GM21619 (cell line): ENCODE data around the gene DMD.
"Not testable (repeated sequence)": the region's sequence is repeated elsewhere in the genome, so short reads cannot be mapped to it uniquely, and the experiment has no call there.

Experiments
- ATAC-seq: cut with Tn5 transposase; IDR thresholded peaks from one replicate; pipeline ENCODE4 v1.9.1; 2021; ENCODE audit not compliant: unreplicated experiment

Gene DMD

DNA sequence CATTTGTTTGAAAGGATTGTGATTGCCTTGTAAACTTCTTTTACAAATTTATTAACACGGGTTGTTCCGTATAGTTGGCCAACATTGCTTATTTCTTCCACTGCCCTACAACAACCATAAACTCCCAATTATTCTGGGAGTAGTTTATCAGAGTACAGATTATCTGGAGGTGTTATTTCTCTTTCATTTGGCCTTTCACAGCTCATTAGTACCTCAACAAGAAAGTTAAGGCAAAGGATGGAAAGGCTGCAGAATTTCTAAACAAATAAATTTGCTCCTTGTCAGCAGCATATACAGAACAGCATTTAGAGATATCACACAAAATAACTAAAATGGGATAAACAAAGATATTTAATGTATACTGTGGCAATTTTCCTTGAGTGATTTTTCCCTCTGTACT, 548.8 kb downstream of the DMD start:
- no peak for ATAC-seq

DNA sequence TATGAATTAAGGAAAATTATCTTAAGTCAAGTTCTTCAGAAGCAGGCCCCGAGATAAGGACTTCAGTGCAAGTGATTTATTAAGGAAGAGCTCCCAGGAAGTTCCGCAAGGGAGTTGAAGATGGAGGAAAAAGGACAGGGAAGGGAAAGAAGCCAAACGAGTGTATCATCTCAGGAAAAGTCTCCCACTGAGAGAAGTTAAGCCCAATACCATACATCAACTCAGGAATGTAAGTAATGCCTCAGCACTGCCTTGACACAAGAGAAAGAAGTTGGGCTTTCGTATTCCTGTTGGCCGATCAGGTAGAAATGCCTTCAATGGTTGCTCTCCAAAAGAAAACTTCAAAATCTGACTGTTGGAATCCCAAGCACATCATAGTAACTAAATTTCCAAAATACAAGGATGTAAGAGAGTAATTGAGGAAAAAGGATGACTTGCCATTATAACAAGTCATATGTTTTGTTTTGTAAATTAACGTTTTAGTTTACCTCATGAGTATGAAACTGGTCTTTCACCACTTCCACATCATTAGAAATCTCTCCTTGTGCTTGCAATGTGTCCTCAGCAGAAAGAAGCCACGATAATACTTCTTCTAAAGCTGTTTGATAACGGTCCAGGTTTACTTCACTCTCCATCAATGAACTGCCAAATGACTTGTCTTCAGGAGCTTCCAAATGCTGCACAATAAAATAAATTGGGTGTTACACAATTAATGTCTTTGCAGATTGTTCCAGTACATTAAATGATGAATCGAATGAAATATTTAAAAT, 566.7 kb downstream of the DMD start:
- no peak for ATAC-seq

- ATAC-seq, result no peak
Measured at GRCh38 chrX:32642283-32642682, 569.1 kb downstream of the DMD start.

DNA sequence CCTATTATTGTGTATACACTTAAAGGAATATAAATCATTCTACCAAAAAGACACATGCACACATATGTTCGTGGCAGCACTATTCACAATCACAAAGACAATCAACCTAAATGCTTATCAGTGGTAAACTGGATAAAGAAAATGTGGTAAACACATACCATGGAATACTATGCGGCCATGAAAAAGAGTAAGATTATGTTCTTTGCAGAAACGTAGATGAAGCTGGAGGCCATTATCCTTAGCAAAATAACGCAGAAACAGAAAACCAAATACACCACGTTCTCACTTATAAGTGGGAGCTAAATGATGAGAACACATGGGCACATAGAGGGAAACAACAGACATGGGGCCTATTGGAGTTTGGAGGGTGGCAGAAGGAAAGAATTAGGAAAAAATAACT, 593.2 kb downstream of the DMD start:
- ATAC-seq, result no peak

GRCh38 chrX:32614707-32615106, 596.6 kb downstream of the DMD start:
- no peak for ATAC-seq

DNA sequence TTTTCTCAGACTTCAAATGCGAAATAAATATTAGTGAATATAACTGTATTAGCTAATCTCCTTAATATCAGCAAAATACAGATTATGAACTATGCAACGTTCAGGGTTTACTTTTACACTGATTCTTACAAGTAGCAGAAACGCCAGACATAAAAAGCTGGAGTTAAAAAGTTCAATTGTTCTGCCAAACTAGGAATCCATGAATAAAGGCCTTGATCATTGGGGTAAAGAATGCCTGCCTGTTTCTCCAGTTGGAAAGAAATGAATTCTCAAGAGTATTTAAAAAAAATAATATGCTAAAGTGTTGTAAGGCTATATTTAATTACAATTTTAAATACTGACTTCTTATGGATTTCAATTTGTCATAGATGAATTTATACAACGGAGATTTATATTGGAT, 612.2 kb downstream of the DMD start:
- no peak for ATAC-seq

DNA sequence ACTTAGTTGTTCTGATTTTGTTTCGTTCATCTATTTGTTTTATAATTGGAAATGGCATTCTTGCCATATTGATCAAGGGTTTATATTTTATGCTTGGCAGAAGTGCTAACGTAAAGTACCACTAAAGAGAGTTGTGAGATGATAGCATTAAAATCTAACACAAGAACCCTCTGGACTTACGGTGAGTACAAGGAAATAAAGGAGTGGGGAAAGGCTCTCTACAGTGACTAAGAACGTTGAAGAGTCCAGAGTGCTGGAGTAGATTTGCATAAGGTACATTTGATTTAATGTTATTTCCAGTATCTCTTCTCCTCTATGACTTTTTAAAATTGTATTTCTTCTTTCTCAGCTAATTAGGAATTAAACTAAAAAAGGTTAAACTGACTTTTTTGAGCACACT, 612.6 kb downstream of the DMD start:
- ATAC-seq, result no peak

- ATAC-seq, result no peak
Measured at GRCh38 chrX:32597777-32598176, 613.6 kb downstream of the DMD start.

DNA sequence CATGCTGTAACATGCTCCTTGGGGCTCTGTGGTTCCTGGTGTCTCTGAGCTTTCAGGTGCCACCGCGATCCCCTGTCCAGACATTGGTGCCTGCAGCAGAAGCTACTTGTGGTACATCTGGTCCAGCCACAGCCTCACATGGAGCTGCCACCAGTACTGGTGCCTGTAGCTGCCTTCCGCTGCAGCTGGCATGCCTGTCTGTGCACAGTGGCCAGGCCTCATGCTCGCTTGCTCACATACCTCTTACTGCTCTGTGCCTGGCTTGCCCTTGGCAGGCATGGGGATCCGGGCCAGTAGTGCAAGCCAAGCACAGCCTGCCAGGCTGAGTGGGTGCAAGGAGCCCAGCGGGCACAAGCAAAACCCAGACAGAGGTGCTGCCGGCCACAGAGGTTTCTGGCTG, 618.6 kb downstream of the DMD start:
- ATAC-seq, result no peak

DNA sequence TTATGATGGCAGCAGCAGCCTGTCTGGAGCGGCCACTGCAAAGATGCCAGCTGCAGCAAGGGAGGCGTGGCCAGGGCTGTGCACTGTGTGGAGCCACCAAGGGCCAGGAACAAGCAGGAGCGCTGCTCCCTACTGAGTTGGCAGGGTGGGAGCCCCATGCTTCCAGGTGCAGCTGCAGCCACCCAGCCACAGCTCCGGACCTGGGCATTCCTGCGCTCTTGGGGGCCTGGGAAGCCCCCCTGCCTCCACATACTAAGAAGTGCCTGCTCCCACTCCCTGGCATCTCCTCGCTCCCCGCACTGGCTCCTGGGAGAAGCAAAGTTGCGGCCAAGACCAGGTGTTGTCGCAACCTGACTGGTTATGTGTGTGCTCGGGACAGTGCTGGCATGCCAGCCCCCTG, 619.8 kb downstream of the DMD start:
- ATAC-seq, result no peak

DNA sequence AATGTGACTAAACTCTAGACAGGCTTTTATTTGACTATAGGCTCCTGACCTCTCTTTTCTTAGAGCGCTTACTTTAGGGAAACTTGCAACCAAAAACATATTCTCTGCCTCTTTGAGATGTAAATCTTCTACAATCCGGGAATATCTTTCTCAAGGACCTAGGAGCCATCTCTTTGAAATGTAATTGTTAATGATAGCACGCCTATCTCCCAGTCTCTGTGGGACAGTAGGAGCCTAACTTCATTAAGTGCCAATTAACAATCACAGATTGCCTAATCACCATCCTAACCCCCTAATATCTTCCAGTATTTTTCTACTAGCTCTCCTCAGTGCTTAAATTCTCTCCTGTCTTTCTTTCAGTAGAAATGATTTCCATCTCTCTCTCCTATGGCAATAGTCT, 628.6 kb downstream of the DMD start:
- ATAC-seq, result no peak

- ATAC-seq, result no peak
Measured at GRCh38 chrX:32576885-32577284, 634.5 kb downstream of the DMD start.

- ATAC-seq, result no peak
Measured at GRCh38 chrX:32572644-32573043, 638.7 kb downstream of the DMD start.

- ATAC-seq, result no peak
Measured at GRCh38 chrX:32571579-32571978, 639.8 kb downstream of the DMD start.

DNA sequence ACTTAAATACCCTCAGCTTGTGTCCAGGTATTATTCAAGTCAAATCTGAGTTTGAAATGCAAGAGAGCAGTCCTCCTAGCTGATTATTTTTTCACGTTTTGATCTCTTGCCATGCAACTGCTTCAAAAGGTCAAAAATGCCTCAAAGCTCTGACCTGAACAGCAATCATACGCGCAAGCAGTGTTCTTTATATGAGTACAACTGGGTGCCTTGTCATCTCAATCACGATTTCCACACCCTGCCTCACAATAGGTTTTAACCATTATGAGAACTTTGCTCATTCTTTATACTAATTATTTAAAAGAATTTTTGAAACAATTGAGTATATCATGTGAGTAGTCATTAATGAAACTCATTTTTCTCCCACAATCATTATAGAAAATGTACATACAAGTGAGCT, 649.1 kb downstream of the DMD start:
- ATAC-seq, result no peak

DNA sequence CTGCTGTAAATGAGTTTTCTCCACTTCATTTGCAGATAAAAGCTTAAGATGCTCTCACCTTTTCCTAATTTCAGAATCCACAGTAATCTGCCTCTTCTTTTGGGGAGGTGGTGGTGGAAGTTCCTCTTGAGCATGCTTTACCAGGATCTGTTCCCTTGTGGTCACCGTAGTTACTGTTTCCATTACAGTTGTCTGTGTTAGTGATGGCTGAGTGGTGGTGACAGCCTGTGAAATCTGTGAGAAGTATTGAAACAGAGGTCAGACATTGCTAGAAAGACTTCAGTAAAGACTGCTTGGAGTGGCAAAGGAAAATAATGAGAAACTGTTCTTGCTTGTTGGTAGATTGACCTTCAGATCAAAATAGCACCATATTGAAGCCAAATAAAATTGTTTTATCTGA, 666.2 kb downstream of the DMD start:
- ATAC-seq, result no peak

DNA sequence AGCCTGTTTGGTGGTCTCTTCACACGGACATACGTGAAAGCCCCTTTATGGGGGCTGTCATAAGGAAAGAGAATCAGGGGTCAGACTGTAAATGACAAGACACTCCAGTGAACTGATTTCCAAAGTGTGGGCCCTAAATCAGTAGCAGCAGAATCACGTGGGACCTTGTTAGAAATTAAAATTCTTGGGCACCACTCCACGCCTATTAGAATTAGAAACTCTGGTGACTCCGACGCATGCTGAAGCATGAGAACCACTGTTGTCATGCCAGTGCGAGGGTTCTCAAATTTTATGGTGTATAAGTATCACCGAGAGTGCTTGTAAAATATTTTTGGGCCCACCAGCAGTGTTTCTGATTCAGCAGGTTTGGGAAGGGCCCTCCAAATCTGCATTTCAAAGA, 672.8 kb downstream of the DMD start:
- ATAC-seq, result no peak

DNA sequence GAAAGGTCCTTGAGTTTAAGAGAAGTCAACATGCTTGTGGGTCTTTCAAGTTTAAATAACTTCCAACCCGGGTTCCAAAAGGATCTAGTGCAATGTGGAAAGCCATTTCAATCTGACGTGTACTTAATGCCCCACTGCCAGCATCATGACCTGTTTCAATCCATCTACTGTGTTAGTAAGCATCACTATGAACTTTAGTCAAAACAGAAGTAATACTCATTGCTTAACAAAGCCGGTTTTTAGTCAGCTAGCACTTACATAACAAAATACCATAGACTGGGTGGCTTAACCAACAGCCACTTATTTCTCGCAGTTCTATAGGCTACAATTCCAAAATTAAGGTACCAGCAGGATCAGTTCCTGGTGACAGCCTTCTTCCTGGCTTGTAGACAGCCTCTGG, 677.5 kb downstream of the DMD start:
- ATAC-seq, result no peak

DNA sequence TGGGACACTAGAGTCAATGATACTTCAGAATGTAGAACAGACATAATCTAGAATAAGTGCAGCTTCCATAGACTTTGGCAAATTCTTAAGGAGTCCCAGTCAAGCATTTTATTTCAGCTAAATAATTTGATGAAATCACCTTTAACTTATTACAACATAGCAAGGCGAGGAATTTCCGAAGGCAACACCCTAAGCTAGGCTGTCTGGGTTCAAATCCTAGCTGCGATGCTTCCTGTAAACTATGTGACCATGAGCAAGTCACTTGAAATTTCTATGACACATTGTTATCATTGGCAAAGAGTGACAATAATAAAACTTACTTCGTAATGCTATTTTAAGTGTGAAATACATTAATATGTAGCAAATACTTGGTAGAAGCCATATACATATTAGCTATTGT, 679.1 kb downstream of the DMD start:
- no peak for ATAC-seq

GRCh38 chrX:32530802-32531403, 680.4 kb downstream of the DMD start:
- ATAC-seq, result no peak

DNA sequence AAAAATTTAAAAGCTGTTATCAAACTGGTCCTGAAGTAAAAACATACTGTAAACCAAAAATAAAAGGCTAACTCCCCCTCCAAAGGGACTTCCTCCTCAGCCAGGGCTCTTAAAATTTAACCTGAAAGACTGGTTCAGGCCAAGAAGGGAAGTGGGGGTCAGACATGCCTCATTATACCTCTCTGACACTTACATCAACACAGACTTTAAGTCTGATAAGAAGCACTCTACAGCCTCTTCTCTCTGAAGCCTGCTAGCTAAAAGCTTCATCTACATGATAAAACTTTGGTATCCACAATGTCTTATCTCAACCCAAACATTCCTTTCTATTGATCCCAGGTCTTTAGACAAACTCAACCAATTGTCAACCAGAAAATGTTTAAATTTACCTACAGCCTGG, 682.9 kb downstream of the DMD start:
- not testable (repeated sequence) for ATAC-seq

- ATAC-seq, result no peak
Measured at GRCh38 chrX:32525234-32525633, 686.1 kb downstream of the DMD start.

DNA sequence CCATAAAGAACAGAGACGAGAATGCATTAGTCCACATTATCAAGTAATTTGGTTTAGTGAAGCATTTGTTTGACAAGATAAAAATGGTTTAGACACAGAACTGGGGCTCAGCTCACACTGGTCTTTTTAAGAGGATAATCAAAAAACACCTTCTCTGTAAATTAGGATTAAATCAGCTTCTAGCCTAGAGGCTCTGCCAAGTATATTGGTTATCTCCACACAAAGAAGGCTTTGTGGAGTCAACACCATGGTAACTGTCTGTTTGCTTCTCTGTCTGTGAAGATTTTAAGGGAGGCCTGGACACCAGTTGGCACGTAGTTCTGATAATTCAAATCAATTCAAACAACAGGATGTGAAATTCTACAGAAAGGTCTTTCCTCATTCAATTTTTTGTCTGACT, 687.0 kb downstream of the DMD start:
- no peak for ATAC-seq
